NCI-H446 treated with DMSO at 0.1 percent for 48 hours (cell line): Measurements from ENCODE around the gene OCEL1.
A peak's percentile ranks its signal among the peaks of the same experiment; 100 is the strongest.
"Not testable (repeated sequence)": the region's sequence is repeated elsewhere in the genome, so short reads cannot be mapped to it uniquely, and the experiment has no call there.

Source experiments
- DNase-seq: peaks from one replicate; lab custom pipeline; 2025; lab: John Stamatoyannopoulos, UW

OCEL1 gene

GRCh38 chr19:17263712-17264640 is 38.0 kb downstream of the OCEL1 start:
- no peak for DNase-seq

DNA sequence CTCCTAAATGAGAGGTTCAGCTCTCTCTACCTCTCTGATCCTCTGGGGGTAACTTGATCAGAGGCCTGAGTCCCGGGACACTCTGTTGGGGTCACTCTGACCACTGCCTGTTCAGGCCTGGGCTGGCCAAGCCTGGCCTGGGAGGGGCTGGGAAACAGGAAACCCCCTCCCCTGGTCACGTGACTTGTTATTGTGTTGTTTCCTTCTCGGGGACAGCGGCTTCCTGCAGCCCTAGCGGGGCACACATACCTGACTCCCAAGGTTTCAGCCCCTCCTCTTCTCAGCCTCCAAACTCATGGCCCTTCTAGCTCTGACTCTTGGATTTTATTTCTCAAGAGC is 38.6 kb downstream of the OCEL1 start, which contains the start of gene USHBP1:
TSS of gene USHBP1 (minus strand) at position 105 of the 339 bp plus-strand sequence. CDS start 446 bp downstream, outside the sequence.
- no peak for DNase-seq

DNA sequence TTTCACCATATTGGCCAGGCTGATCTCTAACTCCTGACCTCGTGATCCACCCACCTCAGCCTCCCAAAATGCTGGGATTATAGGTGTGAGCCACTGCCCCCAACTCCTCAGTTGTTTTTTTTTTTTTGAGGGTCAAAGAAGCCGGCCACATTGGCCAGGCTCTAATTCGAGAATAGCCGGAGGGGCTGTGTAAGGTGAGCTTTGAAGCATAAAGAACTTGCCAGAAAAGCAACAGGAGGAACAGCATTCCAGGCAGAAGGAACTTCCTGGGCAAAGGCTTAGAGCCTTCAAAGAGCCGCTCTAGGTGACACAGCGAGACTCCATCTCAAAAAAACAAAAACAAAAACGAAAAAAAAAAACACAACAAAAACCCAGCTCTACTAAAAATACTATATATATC is 40.0 kb downstream of the OCEL1 start:
- DNase-seq = no peak

DNA sequence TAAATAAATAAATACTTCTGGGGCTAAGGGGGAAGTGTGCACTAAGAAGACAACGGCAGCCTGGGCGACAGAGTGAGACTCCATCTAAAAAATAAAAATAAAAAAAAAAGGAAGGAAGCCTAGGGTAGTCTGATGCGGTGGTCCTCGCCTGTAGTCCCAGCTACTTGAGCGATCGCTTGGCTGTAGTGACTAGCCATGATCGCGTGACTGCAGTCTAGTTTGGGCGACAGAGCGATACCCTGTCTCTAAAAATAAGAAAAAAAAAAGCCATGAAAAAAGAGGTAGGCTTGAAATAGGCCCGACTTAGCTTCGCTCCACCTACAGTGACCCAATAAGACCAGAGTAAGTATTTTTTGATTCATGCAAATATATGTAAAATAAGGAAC is 40.6 kb downstream of the OCEL1 start:
- DNase-seq = no peak

- peak; percentile 99 for DNase-seq
These were observed 41.2 kb downstream of the OCEL1 start, which contains the start of gene BABAM1 for GRCh38 chr19:17266975-17267788. BABAM1 (plus strand) TSS chr19:17267443; CDS start chr19:17268807, 1,364 bp downstream.

DNA sequence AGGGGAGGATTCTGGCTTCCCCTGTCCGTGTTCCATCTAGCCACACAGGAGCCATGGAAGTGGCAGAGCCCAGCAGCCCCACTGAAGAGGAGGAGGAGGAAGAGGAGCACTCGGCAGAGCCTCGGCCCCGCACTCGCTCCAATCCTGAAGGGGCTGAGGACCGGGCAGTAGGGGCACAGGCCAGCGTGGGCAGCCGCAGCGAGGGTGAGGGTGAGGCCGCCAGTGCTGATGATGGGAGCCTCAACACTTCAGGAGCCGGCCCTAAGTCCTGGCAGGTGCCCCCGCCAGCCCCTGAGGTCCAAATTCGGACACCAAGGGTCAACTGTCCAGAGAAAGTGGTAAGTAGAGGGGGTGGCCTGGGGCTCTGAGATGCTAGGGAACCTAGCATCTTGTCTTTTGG is 42.7 kb downstream of the OCEL1 start:
- DNase-seq = no peak

DNA sequence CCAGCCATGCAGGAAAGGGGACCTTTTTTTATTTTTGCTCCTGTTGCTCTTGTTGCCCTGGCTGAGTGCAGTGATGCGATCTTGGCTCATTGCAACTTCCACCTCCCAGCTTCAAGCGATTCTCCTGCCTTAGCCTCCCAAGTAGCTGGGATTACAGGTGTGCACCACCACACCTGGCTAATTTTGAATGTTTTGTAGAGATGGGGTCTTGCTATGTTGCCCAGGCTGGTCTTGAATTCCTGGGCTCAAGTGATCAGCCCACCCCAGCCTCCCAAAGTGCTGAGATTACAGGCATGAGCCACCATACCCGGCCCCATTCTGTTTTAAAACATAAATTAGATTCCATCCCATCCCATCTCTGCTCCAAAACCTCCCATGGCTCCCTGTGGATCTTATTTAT is 48.9 kb downstream of the OCEL1 start:
- DNase-seq = not testable (repeated sequence)

DNA sequence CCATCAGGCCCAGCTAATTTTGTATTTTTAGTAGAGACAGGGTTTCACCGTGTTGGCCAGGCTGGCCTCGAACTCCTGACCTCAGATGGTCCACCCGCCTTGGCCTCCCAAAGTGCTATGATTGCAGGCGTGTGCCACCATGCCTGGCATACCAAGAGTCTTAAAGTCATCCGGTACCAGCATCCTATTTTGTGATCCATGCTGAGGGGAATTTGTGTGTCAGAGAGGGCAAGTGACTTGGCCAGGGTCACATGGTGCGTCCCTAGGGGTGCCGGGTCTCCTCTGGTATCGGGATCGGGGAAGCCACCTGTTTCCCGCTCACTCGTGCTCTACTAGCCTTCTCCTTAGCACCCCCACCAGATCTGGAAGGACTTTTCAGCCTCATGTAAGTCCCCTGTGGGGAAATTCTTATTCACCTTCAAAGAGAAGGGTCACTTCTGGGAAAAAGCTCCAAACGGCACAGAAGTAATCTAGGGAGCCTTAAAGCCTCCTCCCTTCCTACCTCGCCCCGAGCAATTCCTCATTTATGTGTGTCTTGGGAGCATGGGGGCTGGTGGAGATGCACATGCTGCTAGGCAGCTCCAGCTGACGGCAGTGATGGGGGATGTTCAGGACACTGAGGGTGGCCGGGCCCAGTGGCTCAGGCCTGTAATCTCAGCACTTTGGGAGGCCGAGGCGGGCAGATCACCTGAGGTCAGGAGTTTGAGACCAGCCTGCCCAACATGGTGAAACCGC is 49.6 kb downstream of the OCEL1 start:
- no peak for DNase-seq
